ENCODE measurements around the gene PPP1R14D. TPM values are rescaled to one million over a fixed set of nuclear protein-coding genes. Genes with fewer than 3 reads are reported as not detected.

PPP1R14D gene
- total RNA-seq, 1 donor from 2014 or later: not detected

- intact Hi-C loops (cut with DNase I): no loop called here
- Histone ChIP-seq H3K4me3 (no peak overlapping the region), H3K27ac (no peak overlapping the region), H3K27me3 (no peaks in the 10 kb centered on the region), H3K36me3 (no peaks in the 10 kb centered on the region), H3K4me1 (no peaks in the 10 kb centered on the region), H3K9me3 (no peaks in the 10 kb centered on the region)
- TF ChIP-seq POLR2A (IDR thresholded peaks at IDR 0.05) (no peak), POLR2AphosphoS5 (IDR thresholded peaks at IDR 0.05; ENCODE audit: insufficient read depth in 1 of 2, low read depth in 1 of 2) (no peak), CTCF (IDR thresholded peaks at IDR 0.05) (no peak)
- no peak for DNase-seq (ENCODE audit: extremely low spot score in 2 of 2)
Observed at GRCh38 chr15:40830884-40831283, 2.4 kb upstream of the PPP1R14D start.

- no peaks in the 10 kb centered on the region for H3K9me3 ChIP-seq
- no peak for DNase-seq (ENCODE audit: extremely low spot score in 2 of 2)
- no peaks in the 10 kb centered on the region for H3K36me3 ChIP-seq
- no peaks in the 10 kb centered on the region for H3K27me3 ChIP-seq
- no peaks in the 10 kb centered on the region for H3K4me1 ChIP-seq
- H3K27ac ChIP-seq: no peak overlapping the region
- H3K4me3 ChIP-seq: no peak overlapping the region
- intact Hi-C loops (cut with DNase I): no loop called here
- TF ChIP-seq POLR2A (IDR thresholded peaks at IDR 0.05): no peak
- TF ChIP-seq POLR2AphosphoS5 (IDR thresholded peaks at IDR 0.05; ENCODE audit: insufficient read depth in 1 of 2, low read depth in 1 of 2): no peak
- TF ChIP-seq CTCF (IDR thresholded peaks at IDR 0.05): no peak
Observed at GRCh38 chr15:40829115-40829514, 607 bp upstream of the PPP1R14D start.

- no peaks in the 10 kb centered on the region for H3K4me1 ChIP-seq
- H3K36me3 ChIP-seq: no peaks in the 10 kb centered on the region
- intact Hi-C loops (cut with DNase I): no loop called here
- no peak for DNase-seq (ENCODE audit: extremely low spot score in 2 of 2)
- H3K27me3 ChIP-seq: no peaks in the 10 kb centered on the region
- no peak overlapping the region for H3K4me3 ChIP-seq
- no peaks in the 10 kb centered on the region for H3K9me3 ChIP-seq
- no peak overlapping the region for H3K27ac ChIP-seq
- TF ChIP-seq POLR2AphosphoS5 (IDR thresholded peaks at IDR 0.05; ENCODE audit: insufficient read depth in 1 of 2, low read depth in 1 of 2) (no peak), POLR2A (IDR thresholded peaks at IDR 0.05) (no peak), CTCF (IDR thresholded peaks at IDR 0.05) (no peak)
Observed at GRCh38 chr15:40826423-40827075, 2.0 kb downstream of the PPP1R14D start.

GRCh38 chr15:40825661-40826422 is 2.7 kb downstream of the PPP1R14D start:
- H3K27ac ChIP-seq: no peak overlapping the region
- intact Hi-C loops (cut with DNase I): no loop called here

More at GRCh38 chr15:40825661-40826422, 2.7 kb downstream of the PPP1R14D start:
- Histone ChIP-seq H3K4me1 (no peaks in the 10 kb centered on the region), H3K4me3 (no peak overlapping the region), H3K9me3 (no peaks in the 10 kb centered on the region), H3K27me3 (no peaks in the 10 kb centered on the region), H3K36me3 (no peaks in the 10 kb centered on the region)
- TF ChIP-seq CTCF (IDR thresholded peaks at IDR 0.05): no peak
- no peak for TF ChIP-seq POLR2AphosphoS5 (IDR thresholded peaks at IDR 0.05; ENCODE audit: insufficient read depth in 1 of 2, low read depth in 1 of 2)
- TF ChIP-seq POLR2A (IDR thresholded peaks at IDR 0.05): no peak
- DNase-seq (ENCODE audit: extremely low spot score in 2 of 2): no peak

All from vagina (tissue), 2 donors.